GDM1 (cell line): Measurements from ENCODE around the gene INIP.

Source experiments
- DNase-seq: peaks from one replicate; lab custom pipeline; 2025; lab: John Stamatoyannopoulos, UW

INIP gene, protein sequence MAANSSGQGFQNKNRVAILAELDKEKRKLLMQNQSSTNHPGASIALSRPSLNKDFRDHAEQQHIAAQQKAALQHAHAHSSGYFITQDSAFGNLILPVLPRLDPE

DNA sequence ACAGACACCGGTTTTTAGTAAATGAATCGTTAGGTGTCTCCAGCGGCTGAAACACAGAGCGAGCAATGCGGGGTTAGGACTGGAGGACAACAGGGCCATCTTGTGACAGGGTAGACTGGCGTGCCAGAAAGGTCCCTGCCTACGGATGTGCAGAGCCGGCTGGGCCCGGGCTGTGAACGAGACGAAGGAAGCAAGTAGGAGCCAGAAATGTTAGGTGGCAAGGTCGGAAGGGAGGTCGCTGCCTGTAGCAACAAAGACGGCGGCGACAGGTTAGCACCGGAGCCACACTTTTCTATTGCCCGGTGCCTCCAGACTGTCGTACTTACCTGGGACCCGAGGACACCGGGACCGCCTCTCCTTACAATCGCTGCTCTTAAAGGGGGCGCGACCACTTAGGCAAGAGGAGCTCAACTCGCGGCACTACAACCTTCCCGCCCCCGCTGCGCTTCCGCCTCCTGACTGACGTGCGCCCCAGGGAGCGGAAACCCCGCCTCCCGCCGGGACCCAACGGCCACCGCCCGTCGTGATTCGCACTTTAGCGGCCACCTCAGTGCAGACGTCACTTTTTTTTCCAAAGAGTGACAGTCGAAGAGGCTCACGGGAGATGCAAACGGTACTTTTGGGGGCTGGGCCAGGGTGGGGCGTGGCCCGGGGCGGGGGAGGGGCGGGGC lies at the start of gene INIP:
Gene INIP (minus strand): TSS at position 457 of the 671 bp plus-strand sequence. CDS start 1,632 bp downstream, outside the sequence.
- peak; percentile 96 for DNase-seq

DNA sequence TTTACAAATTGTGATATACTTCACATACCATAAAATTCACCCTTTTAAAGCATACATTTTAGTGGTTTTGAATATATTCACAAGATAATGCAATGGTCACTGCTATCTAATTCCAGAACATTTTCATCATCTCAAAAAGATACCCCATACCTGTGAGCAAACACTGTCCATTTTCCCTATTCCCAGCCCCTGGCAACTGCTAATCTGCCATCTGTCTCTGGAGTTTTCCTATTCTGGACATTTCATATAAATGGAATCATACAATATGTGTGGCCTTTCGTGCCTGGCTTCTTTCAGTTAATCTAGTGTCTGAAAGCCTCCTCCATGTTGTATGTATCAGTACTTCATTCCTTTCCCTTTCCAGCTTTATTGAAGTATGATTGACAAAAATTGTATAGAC lies 47.4 kb upstream of the INIP start:
- no peak for DNase-seq

DNA sequence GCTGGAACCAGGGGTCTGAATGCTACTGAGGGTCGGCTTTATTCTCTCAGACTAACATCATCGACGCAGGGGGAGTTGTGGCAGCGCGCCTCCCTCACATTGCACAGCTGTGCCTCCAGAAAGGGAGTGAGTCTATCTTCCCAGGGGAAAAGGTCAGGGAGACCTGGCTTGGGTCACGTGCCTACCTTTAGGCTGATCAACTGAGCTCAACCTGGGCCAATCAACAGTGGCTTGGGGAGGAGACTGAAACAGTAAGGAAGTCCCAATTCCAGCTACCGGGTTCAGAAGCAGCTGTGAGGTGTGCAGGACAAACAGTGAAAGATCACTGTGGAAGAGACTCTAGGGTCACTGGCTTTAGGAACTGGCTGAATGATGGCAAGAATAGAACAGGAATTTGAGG lies 46.9 kb upstream of the INIP start:
- no peak for DNase-seq

DNA sequence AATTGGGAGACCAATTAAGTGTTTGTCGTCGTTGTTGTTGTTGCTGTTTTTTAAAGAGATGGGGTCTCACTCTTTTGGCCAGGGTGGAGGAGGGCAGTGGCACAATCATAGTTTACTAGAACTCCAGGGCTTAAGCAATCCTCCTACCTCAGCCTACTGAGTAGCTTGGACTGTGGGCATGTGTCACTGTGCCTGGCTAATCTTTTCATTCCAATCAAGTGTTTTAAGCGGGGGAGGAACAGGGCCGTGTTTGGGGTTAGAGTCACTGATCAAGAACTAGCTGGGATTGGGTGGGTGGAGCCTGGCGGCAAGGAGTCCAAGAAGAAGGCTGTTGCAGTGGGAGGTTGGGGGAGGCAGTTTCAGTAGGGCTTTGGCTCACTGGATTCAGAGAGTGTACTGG lies 46.4 kb upstream of the INIP start:
- DNase-seq: no peak

DNA sequence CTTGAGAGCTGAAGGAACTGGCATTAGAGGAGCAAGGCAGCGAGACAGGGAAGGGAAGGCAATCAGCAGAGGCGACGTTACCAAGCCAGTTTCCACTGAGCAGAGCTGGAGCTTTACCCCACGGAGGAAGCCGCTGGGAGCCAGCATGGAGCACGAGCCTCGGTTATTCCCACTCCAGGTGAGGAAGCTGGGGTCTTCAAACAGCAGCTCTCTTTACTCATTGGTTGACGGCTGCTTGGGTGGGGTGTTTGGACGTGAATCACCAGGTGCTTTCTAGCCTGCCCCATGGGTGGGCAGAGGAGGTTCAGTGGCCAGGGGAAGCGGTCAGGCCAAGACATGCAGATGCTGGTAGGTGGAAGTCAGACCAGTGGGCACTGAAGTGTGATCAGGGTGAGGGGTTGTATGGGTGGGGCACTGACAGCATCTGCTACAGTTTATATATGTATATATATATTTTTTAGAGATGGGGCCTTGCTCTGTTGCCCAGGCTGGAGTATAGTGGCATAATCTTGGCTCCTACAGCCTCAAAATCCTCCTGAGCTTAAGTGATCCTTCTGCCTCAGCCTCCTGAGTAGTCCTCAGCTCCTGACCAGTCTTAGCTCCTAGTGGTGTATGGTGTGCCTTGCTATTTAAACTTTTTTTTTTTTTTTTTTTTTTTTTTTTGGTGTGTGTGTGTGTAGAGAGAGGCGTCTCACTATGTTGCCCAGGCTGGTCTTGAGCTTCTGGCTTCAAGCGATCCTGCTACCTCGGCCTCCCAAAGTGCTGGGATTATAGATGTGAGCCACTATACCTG lies 45.0 kb upstream of the INIP start:
- no peak for DNase-seq

DNA sequence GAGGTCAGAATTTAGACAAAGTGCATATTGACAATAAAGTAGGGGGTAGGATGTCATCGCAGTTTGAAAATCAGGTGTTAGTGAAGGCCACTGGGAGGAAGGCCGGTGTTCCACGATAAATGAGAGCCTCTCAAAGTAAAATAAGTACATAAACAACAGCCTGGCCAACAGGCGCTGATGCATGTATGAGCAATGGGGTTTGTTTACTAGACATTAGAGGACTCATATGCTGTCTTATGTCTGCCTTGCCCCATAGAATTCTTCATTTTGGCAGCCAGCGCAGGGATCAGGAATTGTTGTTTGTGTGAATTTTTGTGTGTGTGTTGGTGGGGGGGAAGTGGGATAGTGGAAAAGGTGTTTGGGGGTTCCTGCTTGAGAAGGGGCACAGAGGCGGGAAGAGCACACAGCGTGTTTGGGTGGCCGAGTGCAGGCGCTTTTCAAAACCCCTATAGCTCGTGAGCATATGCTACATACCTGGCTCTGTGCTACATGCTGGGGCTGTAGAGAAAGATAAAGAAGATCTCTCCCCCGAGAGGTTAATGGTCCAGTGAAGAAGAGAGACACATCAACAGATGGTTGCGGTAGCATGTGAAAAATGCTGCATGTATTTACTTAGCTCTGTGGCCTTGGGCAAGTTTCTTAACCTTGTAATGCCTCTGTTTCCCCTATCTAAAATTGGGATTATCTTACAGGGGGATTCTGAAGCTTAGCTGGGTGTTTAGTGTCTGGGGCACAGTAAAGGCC lies 44.2 kb upstream of the INIP start:
- no peak for DNase-seq

DNA sequence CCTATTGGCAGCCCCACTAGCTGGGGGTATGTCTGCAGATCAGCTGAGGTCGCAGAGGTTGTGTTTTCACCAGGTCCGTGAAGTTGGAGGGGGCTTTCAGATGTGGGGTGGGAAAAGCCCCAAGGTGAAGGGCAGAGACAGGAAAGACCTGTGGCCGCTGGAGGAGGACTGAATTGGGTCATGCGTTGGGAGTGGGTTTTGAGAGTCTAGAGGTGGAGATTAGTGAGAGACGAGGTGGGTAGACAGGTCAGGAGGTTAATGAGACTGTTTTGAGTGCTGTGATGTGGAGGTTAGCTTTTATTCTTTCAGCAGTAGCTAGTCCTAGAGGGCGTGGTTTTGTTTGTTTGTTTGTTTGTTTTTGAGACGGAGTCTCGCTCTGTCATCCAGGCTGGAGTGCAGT lies 42.9 kb upstream of the INIP start:
- no peak for DNase-seq

DNA sequence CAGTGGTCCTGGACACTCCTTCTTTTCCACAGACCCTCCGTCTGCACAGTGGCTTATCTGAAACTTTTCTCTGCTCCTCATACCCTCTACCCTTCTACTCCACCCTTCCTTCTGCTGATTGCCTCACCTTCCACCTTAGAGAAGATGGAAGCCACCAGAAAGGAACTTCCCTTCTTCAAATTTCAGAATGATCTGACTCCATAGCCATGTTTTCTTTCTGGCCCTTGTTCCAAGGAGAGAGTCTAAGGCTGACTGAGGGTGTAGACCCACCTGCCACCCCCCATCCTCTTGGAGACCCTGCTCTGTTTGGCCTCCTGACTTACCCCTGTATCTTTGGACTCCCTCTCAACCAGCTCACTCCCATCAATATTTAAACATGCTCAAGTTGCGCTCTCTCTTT lies 40.0 kb upstream of the INIP start:
- DNase-seq: no peak

DNA sequence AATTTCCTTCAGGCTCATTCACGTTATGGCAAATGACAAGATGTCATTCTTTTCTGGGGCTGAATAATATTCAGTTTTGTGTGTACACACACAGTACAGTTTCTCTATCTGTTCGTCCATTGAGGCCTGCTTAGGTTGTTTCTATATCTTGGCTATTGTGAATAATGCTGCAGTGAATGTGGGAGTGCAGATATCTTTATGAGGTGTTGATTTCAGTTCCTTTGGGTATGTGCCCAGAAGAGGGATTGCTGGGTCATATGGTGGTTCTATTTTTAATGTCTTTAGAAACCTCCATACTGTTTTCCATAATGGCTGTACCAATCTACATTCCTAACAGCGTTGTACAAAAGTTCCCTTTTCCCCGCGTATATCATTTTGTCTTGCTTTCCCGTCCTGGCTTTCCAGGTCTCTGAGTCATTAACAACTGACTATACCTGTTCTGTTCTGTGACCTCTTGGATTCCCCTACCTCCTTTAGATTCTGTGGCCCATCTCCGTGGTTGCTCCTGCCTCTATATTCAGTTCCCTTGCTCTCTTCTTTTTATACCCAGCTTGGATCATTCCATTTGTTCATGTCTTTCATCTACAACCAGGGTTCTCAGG lies 39.5 kb upstream of the INIP start:
- DNase-seq: no peak

DNA sequence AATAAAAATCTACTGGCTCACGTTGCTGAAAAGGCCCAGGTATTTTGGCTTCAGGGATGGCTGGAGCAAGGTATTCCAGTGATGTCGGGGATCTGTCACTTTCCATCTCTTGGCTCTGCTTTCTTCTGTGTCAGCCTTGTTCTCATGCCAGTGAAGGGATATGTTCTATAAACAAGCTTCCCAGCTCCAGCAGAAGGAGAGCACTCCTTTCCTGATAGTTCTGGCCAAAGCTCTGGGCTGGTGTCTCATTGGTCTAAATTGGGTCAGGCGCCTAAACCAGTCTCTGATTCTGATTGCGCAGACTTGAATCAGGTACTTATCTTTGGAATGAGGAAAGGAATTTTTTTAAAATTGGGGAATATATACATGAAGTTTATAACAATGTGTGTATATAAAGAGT lies 37.8 kb upstream of the INIP start:
- DNase-seq: no peak

DNA sequence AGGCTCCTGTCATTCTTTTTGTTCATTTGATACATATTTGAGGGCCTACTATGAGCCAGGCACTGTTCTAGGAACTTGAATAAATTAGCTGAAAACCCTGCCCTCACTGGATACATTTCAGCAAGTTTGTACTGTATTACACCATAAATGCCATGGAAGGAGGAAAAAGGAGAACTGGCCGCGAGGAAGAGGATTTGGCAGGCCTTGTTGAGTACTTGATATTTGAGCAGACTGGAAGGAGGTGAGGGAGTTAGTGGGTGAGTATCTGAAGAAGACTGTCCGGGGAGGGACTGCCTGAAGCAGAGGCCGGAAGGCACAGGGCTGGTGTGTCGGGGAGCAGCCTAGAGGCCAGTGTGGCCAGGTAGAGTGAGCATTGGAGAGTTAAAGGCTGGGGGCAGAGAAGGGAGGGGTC lies 37.1 kb upstream of the INIP start:
- no peak for DNase-seq

DNA sequence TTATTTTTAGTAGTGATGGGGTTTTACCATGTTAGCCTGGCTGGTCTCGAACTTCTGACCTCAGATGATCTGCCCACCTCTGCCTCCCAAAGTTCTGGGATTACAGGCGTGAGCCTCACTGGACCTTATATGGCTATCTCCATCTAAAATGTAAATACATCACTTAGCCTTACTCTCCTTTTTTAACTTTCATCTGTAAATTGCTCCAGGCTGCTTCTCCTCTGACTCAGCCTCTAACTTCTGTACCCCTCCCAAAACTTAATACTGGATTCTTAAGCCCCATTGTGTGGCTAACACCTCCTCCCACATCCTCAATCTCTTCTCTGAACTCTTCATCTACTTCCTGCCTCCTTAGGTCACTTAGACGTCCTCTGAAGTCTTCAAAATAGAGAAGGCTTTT lies 36.7 kb upstream of the INIP start:
- DNase-seq: no peak

DNA sequence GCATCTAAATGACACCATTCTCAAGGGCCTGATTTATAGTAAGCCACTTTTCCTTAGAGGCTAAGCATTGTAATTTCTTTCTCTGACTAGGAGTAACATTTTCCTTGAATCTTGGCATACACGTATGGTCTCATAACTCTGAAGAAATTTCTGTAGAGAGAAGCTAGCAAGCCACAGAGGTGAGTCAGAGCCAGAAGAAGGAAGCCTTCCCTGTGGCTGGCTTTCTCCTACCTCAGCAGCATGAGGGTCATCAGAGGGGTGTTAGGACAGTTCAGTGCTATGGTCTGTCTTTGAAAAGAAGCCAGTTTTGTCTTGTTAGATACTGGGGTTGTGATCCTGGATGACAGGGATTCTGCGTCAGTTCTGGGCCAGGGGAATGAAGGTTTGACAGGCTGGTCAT lies 35.8 kb upstream of the INIP start:
- DNase-seq: no peak

DNA sequence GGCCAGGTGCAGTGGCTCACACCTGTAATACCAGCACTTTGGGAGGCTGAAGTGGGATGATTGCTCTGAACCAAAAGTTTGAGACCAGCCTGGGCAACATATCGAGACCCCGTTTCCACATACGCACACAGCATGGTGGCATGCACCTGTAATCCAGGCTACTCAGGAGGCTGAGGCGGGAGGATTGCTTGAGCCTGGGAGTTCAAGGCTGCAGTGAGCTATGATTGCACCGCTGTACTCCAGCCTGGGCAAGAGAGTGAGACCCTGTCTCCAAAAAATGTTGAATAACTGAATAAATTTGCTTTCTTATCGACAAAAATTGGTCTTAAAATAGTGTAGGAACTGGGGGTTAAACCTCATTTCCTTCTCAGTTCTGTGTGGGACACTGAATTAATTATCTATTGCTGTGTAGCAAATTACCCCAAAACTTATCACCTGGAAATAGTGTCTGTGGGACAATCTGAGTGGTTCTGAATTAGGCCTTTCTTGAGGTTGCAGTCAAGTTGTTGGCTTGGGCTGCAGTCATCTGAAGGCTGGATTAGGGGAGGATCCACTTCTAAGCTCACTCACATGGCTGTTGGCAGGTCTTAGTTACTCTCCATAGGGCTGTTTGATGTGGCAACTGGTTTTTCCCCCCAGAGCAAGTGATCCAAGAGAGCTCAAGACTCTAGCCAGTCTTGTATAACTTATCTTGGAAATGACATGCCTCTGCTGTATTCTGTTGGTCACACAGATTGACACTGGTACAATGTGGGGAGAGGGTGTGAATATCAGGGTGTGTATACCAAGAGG lies 34.6 kb upstream of the INIP start:
- DNase-seq: no peak

DNA sequence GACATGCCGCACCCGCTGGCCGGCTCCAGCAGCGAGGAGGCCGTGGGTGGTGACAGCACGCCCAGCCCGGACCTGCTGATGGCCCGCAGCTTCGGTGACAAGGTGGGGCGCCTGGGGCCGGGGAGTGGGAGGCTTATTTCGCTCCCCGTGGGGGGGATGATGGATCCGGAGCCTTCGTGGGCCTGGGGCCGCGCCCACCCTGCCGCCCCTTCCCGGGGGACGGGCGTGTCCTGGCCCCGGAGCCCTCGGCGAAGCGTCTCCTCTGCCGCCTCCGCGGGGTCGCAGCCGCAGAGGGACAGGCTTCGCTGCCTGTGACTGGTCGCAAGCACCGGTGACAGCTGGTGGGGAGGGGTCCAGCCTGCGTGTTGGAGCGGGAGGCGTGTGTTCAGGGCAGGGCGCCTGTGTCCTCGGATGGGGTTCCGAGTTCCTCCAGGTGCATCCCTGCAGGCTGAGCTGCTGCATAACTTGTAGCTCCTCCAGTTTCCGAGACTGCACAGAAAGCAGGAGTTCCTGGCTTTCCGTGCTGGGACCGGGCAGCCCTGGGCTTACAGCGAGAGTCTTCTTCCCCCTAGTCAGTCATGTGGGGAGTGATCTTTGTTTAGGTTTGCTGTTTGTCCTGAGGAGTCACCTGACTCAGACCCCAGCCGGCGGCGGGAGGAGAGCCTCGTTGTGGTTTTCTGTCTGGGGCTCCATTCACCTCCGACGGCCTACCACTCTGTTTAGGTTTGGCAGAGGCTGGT lies 33.3 kb upstream of the INIP start:
- no peak for DNase-seq

DNA sequence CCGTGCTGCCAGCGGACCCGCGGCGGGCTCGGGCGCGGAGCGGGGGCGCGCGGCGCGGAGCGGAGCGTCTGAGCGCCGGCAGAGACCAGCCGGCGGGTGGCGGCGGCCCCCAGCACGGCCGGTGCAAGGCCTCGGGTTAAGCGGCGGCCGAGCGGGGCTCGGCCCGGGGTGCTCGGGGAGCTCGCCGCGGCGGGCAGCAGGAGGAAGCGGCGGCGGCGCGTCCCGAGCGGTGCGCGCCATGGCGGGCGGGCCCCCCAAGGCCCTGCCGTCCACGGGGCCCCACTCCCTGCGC lies 32.8 kb upstream of the INIP start:
- no peak for DNase-seq

DNA sequence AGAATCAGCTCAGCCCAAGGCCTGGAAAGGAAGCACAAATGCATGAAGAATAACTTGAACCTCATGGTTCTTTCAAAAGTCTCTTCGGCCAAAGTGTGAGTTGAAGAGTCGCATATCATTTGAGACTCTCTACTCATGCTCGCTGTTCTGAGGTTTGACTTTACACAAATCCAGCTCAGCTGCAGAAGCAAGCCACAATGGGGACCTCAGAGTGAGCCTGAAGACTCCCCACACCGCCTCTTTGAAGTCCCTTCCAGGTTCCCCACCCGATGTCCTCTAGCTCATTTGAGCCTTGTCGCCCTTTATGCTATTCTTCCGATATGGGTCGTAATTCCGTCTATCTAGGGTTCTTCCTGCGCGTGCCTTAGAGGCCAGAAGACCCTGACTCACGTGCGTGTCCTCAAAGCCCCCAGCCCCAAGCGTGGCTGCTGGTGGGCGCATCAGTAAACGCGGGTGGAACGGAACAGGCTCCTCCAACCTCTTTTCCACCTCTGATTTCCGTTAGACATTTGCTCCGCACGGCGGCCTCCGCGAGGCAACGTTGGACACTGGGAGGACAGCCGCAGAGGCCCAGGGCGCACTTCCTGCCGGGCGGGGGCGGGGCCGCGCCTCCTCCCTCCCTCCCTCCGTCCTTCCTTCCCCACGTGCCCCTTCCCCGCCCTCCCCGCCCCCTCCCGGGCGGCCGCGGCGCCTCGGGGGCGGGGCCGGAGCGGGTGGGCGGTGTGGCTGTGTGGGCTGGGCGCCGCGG lies 32.3 kb upstream of the INIP start, which contains the start of gene SNX30:
Gene SNX30 (plus strand): TSS at position 745 of the 748 bp plus-strand sequence. CDS start 242 bp downstream, outside the sequence.
- DNase-seq: peak; percentile 84

DNA sequence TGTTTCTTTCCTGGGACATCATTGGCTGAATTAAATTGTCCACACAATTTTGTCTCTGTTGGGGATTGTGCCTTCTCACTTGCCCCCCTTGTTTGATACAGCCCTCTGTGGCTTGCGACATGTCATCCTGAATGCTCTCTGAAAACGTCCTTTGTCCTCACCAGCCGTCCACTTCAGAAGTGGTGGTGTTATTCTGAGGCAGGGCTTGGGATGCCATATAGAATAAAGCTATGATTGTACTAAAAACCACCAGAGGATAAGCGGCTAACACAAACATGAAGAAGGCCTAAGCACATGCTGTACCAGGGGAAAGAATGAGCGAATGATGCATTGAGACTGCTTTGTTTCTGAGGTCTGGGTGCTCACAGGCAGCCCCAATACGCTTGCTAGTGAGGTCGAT lies 29.2 kb upstream of the INIP start:
- DNase-seq: no peak

DNA sequence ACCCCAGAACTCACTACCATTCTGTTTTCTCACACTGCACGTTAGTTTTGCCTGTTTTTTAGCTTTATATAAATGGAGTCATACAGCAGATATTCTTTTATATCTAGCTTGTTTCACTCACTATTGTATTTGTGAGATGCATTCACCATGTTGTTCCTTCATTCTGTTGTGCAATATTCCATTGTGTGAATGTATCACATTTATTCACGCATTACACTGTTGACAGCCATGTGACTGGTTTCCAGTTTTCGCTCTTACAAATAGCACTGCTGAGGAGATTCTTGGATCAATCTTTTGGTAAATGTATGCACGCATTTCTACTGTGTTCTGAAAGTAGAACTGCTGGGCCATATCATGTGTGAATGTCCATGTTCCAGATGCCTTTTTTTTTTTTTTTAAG lies 26.3 kb upstream of the INIP start:
- no peak for DNase-seq

DNA sequence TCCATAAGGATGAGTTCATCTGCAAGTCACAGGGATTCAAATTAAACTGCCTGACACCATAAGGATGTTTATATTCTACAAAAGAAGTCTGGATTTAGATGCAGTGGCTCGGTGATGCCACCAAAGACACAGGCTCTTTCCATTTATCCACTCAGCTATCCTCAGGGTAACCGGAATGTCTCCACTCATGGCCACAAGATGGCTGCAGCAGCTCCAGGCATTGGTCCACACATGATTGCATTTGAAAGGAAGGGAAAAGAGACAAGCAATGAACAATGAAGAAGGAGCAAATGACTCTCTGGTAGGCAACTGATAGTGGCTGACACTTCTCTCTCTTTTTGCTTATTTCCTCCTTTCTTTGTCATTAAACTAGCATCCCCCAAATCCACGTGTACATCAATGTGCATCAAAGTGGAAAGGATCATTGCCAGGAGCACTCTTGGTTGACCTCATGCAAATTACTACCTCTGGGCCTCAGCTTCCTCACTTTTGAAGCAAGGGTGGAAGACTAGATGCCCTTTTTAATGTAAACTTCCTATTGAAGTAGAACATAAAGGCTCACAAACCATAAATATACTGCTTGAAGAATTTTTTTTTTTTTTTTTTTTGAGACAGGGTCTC lies 25.4 kb upstream of the INIP start:
- DNase-seq: no peak
